Measurements from ENCODE around the gene NFIB. TPM values are rescaled to one million over a fixed set of nuclear protein-coding genes. Genes with fewer than 3 reads are reported as not detected.

Gene NFIB
- total and polyA plus RNA-seq, 2 of the 8 experiments (the other 6 are each of a cell fraction or from before 2014, with no cell fraction given), result 2.6 to 13.1 TPM

GRCh38 chr9:14081745-14082144 is 232.2 kb downstream of the NFIB start:
- H2AK5ac ChIP-seq (ENCODE audit: low read depth, low read length), result no peak overlapping the region
- FAIRE-seq (no peak), DNase-seq (ENCODE audit: low read depth in 1 of 2, low spot score in 2 of 2) (no peak)
- no peak overlapping the region for H3K18ac ChIP-seq (ENCODE audit: extremely low read depth, low read length)
- H2BK120ac ChIP-seq (replicated peaks; ENCODE audit: low read depth, low read length), result no peak overlapping the region
- H4K91ac ChIP-seq (replicated peaks; ENCODE audit: insufficient read length, low read length), result no peak overlapping the region
- no peak overlapping the region for H3K4me3 ChIP-seq (ENCODE audit: extremely low read depth in 1 of 4, insufficient read depth in 2 of 4, low read depth in 3 of 4, low read length in 4 of 4)
- no peak overlapping the region for H3K23ac ChIP-seq (ENCODE audit: insufficient read length)
- no peaks in the 10 kb centered on the region for H3K36me3 ChIP-seq (ENCODE audit: control insufficient read depth in 2 of 4, insufficient read depth in 4 of 4, low read length in 3 of 4)
- no peaks in the 10 kb centered on the region for H3K23me2 ChIP-seq (ENCODE audit: low read depth, low read length)
- H4K20me1 ChIP-seq (replicated peaks in 1 of 2; ENCODE audit: control insufficient read depth in 1 of 2, insufficient read depth in 2 of 2, low read length in 2 of 2), result no peaks in the 10 kb centered on the region
- H3K27me3 ChIP-seq (replicated peaks in 1 of 4; ENCODE audit: control insufficient read depth in 3 of 4, extremely low read depth in 1 of 4, insufficient read depth in 3 of 4, low read length in 3 of 4), result no peaks in the 10 kb centered on the region
- H3K79me1 ChIP-seq (ENCODE audit: low read depth, low read length), result no peaks in the 10 kb centered on the region
- H3K79me2 ChIP-seq (ENCODE audit: control insufficient read depth in 1 of 2, insufficient read depth in 2 of 2, low read length in 2 of 2), result no peaks in the 10 kb centered on the region
- no peak overlapping the region for H4K5ac ChIP-seq (ENCODE audit: insufficient read length, low read depth, low read length)
- H4K8ac ChIP-seq (ENCODE audit: extremely low read depth, insufficient read depth, low read length), result no peak overlapping the region
- no peak overlapping the region for H2BK5ac ChIP-seq (ENCODE audit: low read depth, low read length)
- no peak for TF ChIP-seq CHD2 (IDR thresholded peaks at IDR 0.05; ENCODE audit: low read length)
- TF ChIP-seq SAP30 (IDR thresholded peaks at IDR 0.05; ENCODE audit: insufficient read depth, insufficient replicate concordance, low read length), result no peak
- no peak for TF ChIP-seq GABPA (IDR thresholded peaks at IDR 0.05; ENCODE audit: borderline replicate concordance, insufficient read depth, low read length)
- TF ChIP-seq POLR2AphosphoS5 (IDR thresholded peaks at IDR 0.05; ENCODE audit: low read depth, low read length), result no peak
- no peak for TF ChIP-seq POU5F1 (IDR thresholded peaks at IDR 0.05; ENCODE audit: low read depth, low read length)
- TF ChIP-seq EZH2 (IDR thresholded peaks at IDR 0.05; ENCODE audit: low read depth, low read length, severe bottlenecking), result no peak
- TF ChIP-seq EP300 (IDR thresholded peaks at IDR 0.05; ENCODE audit: borderline replicate concordance in 1 of 2, low read depth in 2 of 2, low read length in 2 of 2), result no peak
- no peak for TF ChIP-seq GTF2F1 (IDR thresholded peaks at IDR 0.05; ENCODE audit: borderline replicate concordance, low read depth, low read length)
- no peak overlapping the region for H3K56ac ChIP-seq (replicated peaks; ENCODE audit: insufficient read length, low read depth, low read length)
- H3K4me2 ChIP-seq (ENCODE audit: insufficient read depth in 1 of 2, low read depth in 2 of 2, low read length in 2 of 2), result no peak overlapping the region
- POLR2A ChIA-PET (ENCODE audit: partially characterized antibody), result no interaction called here
- CTCF ChIA-PET (ENCODE audit: partially characterized antibody), result interaction anchor here (0.6 to 1.9 kb wide), 2 partner anchors 271 to 345 kb away, joined by 3 to 4 read pairs; no protein-coding TSS in a partner anchor
- H2AFZ ChIP-seq (ENCODE audit: low read length), result no peak overlapping the region
- H3K9me3 ChIP-seq (ENCODE audit: insufficient read depth in 2 of 2, low read depth in 1 of 2, low read length in 1 of 2), result no peaks in the 10 kb centered on the region
- H3K14ac ChIP-seq (ENCODE audit: insufficient read length), result no peak overlapping the region
- H3K4me1 ChIP-seq (replicated peaks in 1 of 4; ENCODE audit: control insufficient read depth in 3 of 4, insufficient read depth in 4 of 4, low read length in 3 of 4), result peaks cover 2 to 9% (median 4%) of the 10 kb centered on the region in 4 experiments; a peak in 4 of 7 replicates
- no peak overlapping the region for H2BK12ac ChIP-seq (ENCODE audit: low read depth, low read length)
- no peak overlapping the region for H2BK15ac ChIP-seq (ENCODE audit: low read length)
- no peak overlapping the region for H2BK20ac ChIP-seq (ENCODE audit: low read length)
- WGBS, 2 experiments (ENCODE audit: extremely low coverage in 1 of 2, insufficient coverage in 1 of 2, insufficient read length in 1 of 2, insufficient replicate concordance in 2 of 2, low coverage in 1 of 2, low lambda C conversion rate in 2 of 2, missing lambda C conversion rate in 1 of 2), result 92% methylated on average over 4 of the region's 4 CpGs; no CpG with 5 or more reads in 1 of the 2 experiments
- H3K4ac ChIP-seq (replicated peaks; ENCODE audit: insufficient read length, low read depth, low read length), result no peak overlapping the region
- no peak overlapping the region for H3K27ac ChIP-seq (ENCODE audit: low read depth, low read length)
- H3K9ac ChIP-seq (replicated peaks in 1 of 4; ENCODE audit: extremely low read depth in 1 of 4, low read depth in 3 of 4, low read length in 3 of 4), result no peak overlapping the region
